GM23248 (cell line): ENCODE data around the gene TRMT2B.

Source experiments
- EZH2 ChIP-seq: fragments of 200-600 bp; sonication (generic); IDR thresholded peaks from 2 replicates; pipeline ENCODE4 v1.6.1; 2018; ENCODE audit warnings: antibody characterized with exemption, mild to moderate bottlenecking; ENCODE audit not compliant: insufficient read depth, poor library complexity, severe bottlenecking
- EZH2phosphoT487 ChIP-seq: fragments of 200-600 bp; sonication (generic); IDR thresholded peaks from 2 replicates; pipeline ENCODE4 v1.6.1; 2018; ENCODE audit warnings: antibody characterized with exemption, moderate library complexity, mild to moderate bottlenecking, low read depth; ENCODE audit not compliant: insufficient read depth

DNA sequence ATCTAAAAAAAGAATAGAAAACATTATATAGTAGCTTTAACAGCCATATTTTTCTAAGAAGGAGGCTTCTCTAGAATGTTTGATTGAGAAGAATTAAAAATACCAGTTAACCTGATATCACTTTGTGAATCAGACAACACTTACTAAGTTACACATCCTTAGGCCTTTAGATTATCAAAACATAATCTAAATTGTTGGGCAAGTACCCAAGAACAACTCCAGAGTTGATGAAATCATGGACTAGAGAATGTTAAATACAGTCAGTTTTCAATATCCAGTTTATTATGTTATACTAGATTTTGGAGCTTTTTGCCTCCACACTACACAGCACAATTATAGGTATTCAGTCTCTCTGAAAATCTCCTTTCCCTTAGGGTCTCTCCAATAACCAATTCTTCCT is 42.8 kb downstream of the TRMT2B start:
- no peak for TF ChIP-seq EZH2
- no peak for TF ChIP-seq EZH2phosphoT487
